Stimulated activated effector memory CD8-positive, alpha-beta T cell treated with anti-CD3 and anti-CD28 coated beads, Interleukin-12 subunit alpha, Interleukin-12 subunit beta, amount 100 ng/mL, for 72 hours (primary cell): Measurements from ENCODE around the gene G6PC1.
"Not testable (repeated sequence)": the region's sequence is repeated elsewhere in the genome, so short reads cannot be mapped to it uniquely, and the experiment has no call there.

Source experiments
- ATAC-seq: fragments of 150-1000 bp; cut with Tn5 transposase; 2 replicates; pipeline ENCODE4 v1.10.0; 2021
- DNase-seq, 2 donors: peaks; one replicate each; pipeline ENCODE4 v3.0.0; 2021 to 2022; ENCODE audit warnings: low spot score in 2 of 2
- H3K27ac Mint-ChIP-seq: one replicate; pipeline ENCODE4 v1.8.0; 2022; ENCODE audit warnings: mild to moderate bottlenecking, mixed read lengths
- H3K36me3 Mint-ChIP-seq: one replicate; pipeline ENCODE4 v1.8.0; 2022; ENCODE audit warnings: mild to moderate bottlenecking, mixed read lengths
- H3K4me1 Mint-ChIP-seq: one replicate; pipeline ENCODE4 v1.8.0; 2022; ENCODE audit warnings: mixed read lengths
- H3K4me3 Mint-ChIP-seq: one replicate; pipeline ENCODE4 v1.8.0; 2022; ENCODE audit warnings: mild to moderate bottlenecking, mixed read lengths
- H3K9me3 Mint-ChIP-seq: one replicate; pipeline ENCODE4 v1.8.0; 2022; ENCODE audit warnings: mixed read lengths

G6PC1 gene

DNA sequence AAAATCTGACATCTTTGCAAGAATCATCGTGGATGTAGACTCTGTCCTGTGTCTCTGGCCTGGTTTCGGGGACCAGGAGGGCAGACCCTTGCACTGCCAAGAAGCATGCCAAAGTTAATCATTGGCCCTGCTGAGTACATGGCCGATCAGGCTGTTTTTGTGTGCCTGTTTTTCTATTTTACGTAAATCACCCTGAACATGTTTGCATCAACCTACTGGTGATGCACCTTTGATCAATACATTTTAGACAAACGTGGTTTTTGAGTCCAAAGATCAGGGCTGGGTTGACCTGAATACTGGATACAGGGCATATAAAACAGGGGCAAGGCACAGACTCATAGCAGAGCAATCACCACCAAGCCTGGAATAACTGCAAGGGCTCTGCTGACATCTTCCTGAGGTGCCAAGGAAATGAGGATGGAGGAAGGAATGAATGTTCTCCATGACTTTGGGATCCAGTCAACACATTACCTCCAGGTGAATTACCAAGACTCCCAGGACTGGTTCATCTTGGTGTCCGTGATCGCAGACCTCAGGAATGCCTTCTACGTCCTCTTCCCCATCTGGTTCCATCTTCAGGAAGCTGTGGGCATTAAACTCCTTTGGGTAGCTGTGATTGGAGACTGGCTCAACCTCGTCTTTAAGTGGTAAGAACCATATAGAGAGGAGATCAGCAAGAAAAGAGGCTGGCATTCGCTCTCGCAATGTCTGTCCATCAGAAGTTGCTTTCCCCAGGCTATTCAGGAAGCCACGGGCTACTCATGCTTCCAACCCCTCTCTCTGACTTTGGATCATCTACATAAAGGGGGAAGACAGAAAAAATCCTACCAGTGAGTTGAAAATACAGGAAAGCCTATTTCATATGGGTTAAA lies at the start of gene G6PC1:
Gene G6PC1, plus strand, starts transcription at position 340 of the 872 bp plus-strand sequence. Its CDS starts 78 bp downstream, at position 418.
- Mint-ChIP-seq H3K4me1 (no peaks in the 10 kb centered on the region), H3K9me3 (no peaks in the 10 kb centered on the region), H3K36me3 (no peaks in the 10 kb centered on the region), H3K27ac (no peak within 1 kb of the TSS), H3K4me3 (no peak within 1 kb of the TSS)
- DNase-seq: no peak
- ATAC-seq: no peak

DNA sequence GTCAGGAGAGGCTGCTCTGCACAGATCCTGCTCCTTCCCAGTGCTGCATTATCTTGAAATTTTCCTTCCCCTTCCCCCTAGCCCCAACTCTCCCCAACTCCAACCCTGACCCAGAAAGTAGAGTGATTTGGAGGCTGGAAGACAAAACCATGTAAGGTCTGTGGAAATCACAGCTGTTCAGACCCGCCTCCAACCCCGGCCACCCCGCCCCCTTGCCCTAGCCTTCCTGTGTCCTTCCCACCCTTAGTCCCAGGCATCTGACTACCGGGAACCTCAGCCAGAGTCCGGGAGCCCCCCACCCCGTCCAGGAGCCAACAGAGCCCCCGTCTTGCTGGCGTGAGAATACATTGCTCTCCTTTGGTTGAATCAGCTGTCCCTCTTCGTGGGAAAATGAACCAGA lies 49.6 kb upstream of the G6PC1 start, which contains the start of gene AOC3:
Gene AOC3, plus strand, starts transcription at position 246 of the 400 bp plus-strand sequence. Its CDS starts 145 bp downstream, at position 391.
- Mint-ChIP-seq H3K4me1 (peaks cover 20% of the 10 kb centered on the region), H3K36me3 (peaks cover 3% of the 10 kb centered on the region), H3K9me3 (no peaks in the 10 kb centered on the region), H3K27ac (no peak within 1 kb of the TSS), H3K4me3 (no peak within 1 kb of the TSS)
- DNase-seq (no peak), ATAC-seq (no peak)

DNA sequence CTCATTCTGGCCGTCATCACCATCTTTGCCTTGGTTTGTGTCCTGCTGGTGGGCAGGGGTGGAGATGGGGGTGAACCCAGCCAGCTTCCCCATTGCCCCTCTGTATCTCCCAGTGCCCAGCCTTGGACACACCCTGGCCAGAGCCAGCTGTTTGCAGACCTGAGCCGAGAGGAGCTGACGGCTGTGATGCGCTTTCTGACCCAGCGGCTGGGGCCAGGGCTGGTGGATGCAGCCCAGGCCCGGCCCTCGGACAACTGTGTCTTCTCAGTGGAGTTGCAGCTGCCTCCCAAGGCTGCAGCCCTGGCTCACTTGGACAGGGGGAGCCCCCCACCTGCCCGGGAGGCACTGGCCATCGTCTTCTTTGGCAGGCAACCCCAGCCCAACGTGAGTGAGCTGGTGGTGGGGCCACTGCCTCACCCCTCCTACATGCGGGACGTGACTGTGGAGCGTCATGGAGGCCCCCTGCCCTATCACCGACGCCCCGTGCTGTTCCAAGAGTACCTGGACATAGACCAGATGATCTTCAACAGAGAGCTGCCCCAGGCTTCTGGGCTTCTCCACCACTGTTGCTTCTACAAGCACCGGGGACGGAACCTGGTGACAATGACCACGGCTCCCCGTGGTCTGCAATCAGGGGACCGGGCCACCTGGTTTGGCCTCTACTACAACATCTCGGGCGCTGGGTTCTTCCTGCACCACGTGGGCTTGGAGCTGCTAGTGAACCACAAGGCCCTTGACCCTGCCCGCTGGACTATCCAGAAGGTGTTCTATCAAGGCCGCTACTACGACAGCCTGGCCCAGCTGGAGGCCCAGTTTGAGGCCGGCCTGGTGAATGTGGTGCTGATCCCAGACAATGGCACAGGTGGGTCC lies 49.0 kb upstream of the G6PC1 start:
- not testable (repeated sequence) for H3K9me3 Mint-ChIP-seq, H3K4me3 Mint-ChIP-seq, DNase-seq, ATAC-seq, H3K27ac Mint-ChIP-seq, H3K36me3 Mint-ChIP-seq
- H3K4me1 Mint-ChIP-seq: peaks cover 14% of the 10 kb centered on the region

DNA sequence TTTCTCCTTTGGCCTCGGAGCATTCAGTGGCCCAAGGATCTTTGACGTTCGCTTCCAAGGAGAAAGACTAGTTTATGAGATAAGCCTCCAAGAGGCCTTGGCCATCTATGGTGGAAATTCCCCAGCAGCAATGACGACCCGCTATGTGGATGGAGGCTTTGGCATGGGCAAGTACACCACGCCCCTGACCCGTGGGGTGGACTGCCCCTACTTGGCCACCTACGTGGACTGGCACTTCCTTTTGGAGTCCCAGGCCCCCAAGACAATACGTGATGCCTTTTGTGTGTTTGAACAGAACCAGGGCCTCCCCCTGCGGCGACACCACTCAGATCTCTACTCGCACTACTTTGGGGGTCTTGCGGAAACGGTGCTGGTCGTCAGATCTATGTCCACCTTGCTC lies 48.2 kb upstream of the G6PC1 start:
- no peak for DNase-seq
- no peak overlapping the region for H3K27ac Mint-ChIP-seq

DNA sequence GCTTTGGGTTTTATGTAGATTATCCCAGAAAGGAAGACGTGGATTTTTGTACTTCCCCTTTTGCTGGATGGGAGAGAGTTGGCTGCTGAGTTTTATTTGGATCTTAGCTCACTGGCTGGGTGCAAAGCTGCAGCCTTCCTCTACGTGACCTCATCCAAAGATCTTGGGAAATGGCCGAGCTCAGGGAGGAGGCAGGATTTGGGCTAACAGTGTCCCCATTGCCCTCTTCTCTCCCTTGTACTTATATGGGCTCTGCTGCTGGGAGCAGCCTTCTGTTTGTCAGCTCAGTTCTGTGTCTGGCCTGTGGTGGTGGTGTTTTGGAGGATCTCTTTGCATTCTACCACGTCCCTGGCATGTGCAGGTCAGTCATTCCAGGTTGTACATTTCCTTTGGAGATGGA lies 47.6 kb upstream of the G6PC1 start:
- ATAC-seq (no peak), DNase-seq (no peak)
- Mint-ChIP-seq H3K36me3 (no peaks in the 10 kb centered on the region), H3K4me3 (no peak overlapping the region), H3K4me1 (peaks cover 6% of the 10 kb centered on the region), H3K9me3 (no peaks in the 10 kb centered on the region), H3K27ac (no peak overlapping the region)

More for the DNA sequence above, 48.2 kb upstream of the G6PC1 start:
- Mint-ChIP-seq H3K9me3 (no peaks in the 10 kb centered on the region), H3K4me1 (peaks cover 6% of the 10 kb centered on the region), H3K36me3 (no peaks in the 10 kb centered on the region), H3K4me3 (no peak overlapping the region)
- ATAC-seq: no peak

DNA sequence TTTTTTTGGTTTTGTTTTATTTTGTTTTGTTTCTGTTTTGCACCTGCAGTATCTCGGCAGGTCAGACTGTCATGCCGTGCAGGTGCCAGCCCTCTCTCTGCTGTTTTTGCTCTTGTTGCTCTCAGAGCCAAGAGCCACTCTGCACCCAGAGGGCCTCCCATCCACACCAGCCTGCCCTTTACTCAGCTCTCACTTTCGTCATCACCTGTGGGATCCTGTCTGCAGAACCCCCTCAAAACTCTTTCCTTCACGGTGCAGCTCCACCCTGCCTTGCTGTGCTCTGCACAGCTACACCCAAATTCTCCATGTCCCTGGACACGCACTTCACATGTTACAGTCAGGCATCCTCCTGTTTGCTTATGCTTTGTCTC lies 47.0 kb upstream of the G6PC1 start:
- no peaks in the 10 kb centered on the region for H3K9me3 Mint-ChIP-seq
- H3K27ac Mint-ChIP-seq: no peak overlapping the region
- H3K4me1 Mint-ChIP-seq: peaks cover 6% of the 10 kb centered on the region
- no peaks in the 10 kb centered on the region for H3K36me3 Mint-ChIP-seq
- ATAC-seq (no peak), DNase-seq (no peak)
- no peak overlapping the region for H3K4me3 Mint-ChIP-seq

DNA sequence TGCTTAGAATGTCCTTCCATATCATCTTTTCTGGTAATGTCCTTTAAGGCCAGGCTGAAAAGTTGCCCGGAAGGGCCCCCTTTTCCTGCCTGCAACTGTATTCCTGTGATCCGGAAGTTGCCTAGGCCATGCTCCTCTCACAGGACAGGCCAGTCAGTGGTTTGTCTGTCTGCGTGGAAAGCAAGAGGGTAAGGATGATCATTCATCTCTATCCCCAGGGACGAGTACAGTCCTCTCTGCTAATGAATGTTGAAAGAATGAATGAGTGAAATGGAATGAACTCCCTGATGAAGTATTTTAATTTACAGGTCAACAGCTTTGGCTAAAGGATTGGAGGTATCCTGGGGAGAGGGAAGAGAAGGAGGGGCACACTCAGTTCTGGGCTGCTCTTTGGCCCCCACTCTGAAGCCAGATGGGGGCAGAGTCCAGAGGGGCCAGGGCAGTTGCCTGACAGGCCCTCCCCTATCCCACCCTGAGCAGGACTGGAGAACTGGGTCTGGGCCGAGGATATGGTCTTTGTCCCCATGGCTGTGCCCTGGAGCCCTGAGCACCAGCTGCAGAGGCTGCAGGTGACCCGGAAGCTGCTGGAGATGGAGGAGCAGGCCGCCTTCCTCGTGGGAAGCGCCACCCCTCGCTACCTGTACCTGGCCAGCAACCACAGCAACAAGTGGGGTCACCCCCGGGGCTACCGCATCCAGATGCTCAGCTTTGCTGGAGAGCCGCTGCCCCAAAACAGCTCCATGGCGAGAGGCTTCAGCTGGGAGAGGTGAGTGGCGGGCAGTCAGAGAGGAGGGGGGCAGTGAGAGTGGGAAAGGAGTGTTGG lies 46.4 kb upstream of the G6PC1 start:
- Mint-ChIP-seq H3K4me3 (no peak overlapping the region), H3K9me3 (no peaks in the 10 kb centered on the region), H3K36me3 (no peaks in the 10 kb centered on the region), H3K27ac (no peak overlapping the region), H3K4me1 (peaks cover 6% of the 10 kb centered on the region)
- ATAC-seq (no peak), DNase-seq (no peak)

DNA sequence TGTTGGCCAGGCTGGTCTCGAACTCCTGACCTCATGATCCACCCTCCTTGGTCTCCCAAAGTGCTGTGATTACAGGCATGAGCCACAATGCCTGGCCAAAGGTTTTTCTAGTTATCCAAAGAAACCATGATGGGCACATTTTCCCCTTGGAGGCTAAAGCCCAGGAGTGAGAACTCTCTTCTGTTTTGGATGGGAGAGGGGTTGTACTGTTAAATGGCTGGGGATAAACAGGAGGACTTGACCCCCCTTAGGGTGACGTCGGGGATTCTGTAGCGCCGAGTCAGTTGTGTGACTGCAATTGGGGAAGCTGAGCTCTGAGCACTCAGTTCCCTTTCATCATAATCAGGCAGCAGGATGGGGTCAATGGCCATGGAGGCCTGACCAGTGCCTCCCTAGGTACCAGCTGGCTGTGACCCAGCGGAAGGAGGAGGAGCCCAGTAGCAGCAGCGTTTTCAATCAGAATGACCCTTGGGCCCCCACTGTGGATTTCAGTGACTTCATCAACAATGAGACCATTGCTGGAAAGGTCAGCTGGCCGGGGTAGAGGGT lies 45.5 kb upstream of the G6PC1 start:
- Mint-ChIP-seq H3K27ac (no peak overlapping the region), H3K9me3 (no peaks in the 10 kb centered on the region), H3K4me1 (peaks cover 6% of the 10 kb centered on the region), H3K36me3 (no peaks in the 10 kb centered on the region), H3K4me3 (no peak overlapping the region)
- ATAC-seq (no peak), DNase-seq (no peak)

DNA sequence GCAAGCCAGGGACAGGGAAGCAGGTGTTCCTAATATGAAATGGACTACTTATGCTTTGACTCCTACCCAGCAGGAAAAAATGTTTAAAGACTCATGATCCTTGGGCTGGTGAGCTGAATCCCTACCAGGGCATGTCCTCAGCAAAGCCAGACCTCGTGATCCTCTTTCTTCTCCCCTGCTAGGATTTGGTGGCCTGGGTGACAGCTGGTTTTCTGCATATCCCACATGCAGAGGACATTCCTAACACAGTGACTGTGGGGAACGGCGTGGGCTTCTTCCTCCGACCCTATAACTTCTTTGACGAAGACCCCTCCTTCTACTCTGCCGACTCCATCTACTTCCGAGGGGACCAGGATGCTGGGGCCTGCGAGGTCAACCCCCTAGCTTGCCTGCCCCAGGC lies 44.5 kb upstream of the G6PC1 start:
- not testable (repeated sequence) for H3K4me3 Mint-ChIP-seq, H3K9me3 Mint-ChIP-seq, H3K27ac Mint-ChIP-seq, H3K4me1 Mint-ChIP-seq, H3K36me3 Mint-ChIP-seq, ATAC-seq, DNase-seq

DNA sequence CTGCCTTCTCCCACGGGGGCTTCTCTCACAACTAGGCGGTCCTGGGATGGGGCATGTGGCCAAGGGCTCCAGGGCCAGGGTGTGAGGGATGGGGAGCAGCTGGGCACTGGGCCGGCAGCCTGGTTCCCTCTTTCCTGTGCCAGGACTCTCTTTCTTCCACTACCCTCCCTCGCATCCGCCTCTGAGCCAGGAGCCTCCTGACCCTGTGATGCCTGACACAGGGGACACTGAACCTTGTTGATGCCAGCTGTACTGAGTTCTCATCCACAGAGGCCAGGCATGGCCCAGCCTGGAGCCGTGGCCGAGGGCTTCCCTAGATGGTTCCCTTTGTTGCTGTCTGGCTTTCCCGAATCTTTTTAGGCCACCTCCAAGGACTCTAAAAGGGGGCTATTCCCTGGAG lies 44.1 kb upstream of the G6PC1 start:
- not testable (repeated sequence) for H3K36me3 Mint-ChIP-seq, H3K4me3 Mint-ChIP-seq, DNase-seq, H3K27ac Mint-ChIP-seq, ATAC-seq, H3K9me3 Mint-ChIP-seq, H3K4me1 Mint-ChIP-seq

DNA sequence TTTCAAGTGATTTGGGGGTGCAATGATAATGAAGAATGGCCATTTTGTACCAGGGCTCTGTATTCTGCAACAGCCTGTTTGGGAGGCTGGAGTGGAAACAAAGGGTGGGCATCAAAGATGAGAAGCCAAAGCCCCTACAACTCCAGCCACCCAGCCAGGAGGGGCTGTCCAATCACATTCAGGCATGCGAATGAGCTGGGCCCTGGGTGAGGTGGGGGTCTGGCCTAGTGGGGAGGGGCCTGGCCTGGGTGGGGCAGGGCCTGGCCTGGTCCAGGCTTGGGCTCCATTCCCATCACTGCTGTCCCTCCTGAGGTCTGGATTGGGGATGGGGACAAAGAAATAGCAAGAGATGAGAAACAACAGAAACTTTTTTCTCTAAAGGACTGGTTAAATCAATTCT lies 43.2 kb upstream of the G6PC1 start:
- DNase-seq (no peak), ATAC-seq (no peak)
- no peak overlapping the region for H3K4me3 Mint-ChIP-seq
- no peaks in the 10 kb centered on the region for H3K9me3 Mint-ChIP-seq
- H3K4me1 Mint-ChIP-seq: peaks cover 6% of the 10 kb centered on the region
- H3K36me3 Mint-ChIP-seq: no peaks in the 10 kb centered on the region
- no peak overlapping the region for H3K27ac Mint-ChIP-seq

DNA sequence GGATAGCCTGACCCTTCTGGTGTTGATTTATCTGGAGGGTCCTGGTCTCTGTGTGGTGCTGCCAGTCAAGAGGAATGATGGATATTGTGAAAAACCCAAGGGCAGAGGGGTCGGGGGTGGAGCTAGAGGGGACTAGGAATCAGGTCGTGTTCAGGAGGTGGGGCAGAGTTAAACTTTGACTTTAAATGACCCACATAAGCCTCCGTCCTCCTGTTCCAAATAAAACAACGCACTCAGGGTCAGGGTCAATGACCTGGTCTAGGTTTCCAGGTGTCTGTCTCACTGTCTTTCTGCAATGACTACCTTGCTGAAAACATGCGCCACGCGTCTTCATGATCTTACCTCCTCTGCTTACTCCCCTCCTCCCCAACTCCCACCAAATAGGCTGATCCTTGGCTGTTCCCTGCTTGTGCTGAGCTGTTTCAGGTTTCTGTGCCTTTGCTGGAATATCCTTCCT lies 34.9 kb upstream of the G6PC1 start:
- Mint-ChIP-seq H3K4me3 (no peak overlapping the region), H3K9me3 (no peaks in the 10 kb centered on the region), H3K36me3 (no peaks in the 10 kb centered on the region), H3K4me1 (no peaks in the 10 kb centered on the region), H3K27ac (no peak overlapping the region)
- DNase-seq (no peak), ATAC-seq (no peak)

DNA sequence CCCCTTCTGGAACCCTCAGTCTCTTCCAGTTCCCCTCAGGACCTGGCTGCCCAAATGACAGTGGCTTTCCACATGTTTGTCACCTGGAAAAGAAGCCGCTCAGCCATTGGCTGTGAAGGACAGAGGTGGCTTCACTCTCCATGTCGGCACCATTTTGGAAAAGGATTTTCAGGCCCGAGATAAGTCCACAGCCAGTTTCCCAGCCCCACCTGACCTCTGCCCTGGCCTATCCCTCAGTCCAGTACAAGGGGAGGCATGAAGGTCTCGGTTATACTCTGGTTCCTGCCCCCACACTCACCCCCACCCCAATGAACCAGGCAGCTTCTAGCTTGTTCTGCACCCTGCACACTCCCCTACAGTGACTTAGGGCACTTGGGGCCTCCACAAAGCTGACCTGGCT lies 34.4 kb upstream of the G6PC1 start:
- H3K9me3 Mint-ChIP-seq: no peaks in the 10 kb centered on the region
- no peak overlapping the region for H3K4me3 Mint-ChIP-seq
- no peaks in the 10 kb centered on the region for H3K36me3 Mint-ChIP-seq
- no peaks in the 10 kb centered on the region for H3K4me1 Mint-ChIP-seq
- ATAC-seq (no peak), DNase-seq (no peak)
- no peak overlapping the region for H3K27ac Mint-ChIP-seq

DNA sequence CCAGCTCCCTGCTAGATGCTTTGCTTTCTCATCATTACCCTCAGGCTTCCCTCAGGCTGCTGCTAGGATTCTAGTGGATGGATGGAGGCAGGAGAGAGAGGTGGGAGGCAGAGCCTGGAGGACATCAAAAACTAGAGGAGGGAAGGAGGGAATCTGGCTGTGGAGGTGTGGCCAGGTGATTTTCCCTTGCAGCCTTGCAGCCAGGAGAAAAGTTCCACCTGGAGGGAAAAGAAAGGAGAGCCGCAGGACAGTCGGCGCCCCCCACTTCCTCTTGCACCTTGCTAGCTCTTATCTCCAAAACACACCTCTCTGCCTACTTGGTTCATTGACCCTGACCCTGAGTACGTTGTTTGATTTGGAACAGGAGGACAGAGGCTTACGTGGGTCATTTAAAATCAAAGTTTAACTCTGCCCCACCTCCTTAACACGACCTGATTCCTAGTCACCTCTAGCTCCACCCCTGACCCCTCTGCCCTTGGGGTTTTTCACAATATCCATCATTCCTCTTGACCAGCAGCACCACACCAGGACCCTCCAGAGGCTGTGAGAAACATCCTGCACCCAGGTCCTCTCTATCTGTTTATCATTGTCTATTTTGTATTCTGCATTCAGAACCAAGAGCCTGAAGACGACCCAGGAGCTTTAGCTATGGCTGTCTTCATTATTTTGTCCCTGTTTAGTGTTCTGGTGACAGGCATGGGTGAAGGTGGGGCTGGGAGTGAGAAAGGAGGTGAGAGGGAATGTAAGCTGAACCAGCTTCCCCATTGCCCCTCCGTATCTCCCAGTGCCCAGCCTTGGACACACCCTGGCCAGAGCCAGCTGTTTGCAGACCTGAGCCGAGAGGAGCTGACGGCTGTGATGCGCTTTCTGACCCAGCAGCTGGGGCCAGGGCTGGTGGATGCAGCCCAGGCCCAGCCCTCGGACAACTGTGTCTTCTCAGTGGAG lies 33.7 kb upstream of the G6PC1 start:
- H3K4me3 Mint-ChIP-seq: no peak overlapping the region
- no peak for ATAC-seq
- no peaks in the 10 kb centered on the region for H3K4me1 Mint-ChIP-seq

More for the DNA sequence above, 33.7 kb upstream of the G6PC1 start:
- no peaks in the 10 kb centered on the region for H3K9me3 Mint-ChIP-seq
- no peaks in the 10 kb centered on the region for H3K36me3 Mint-ChIP-seq
- DNase-seq: no peak
- no peak overlapping the region for H3K27ac Mint-ChIP-seq
